ENCODE results near the gene NPL.

The NPL gene

GRCh38 chr1:182842265-182842664 is 52.7 kb downstream of the NPL start:
- no peak for DNase-seq (ENCODE audit: extremely low spot score)
- TF ChIP-seq SP1 (IDR thresholded peaks at IDR 0.05) (no peak), ARNT (IDR thresholded peaks at IDR 0.05) (no peak), FOXA1 (IDR thresholded peaks at IDR 0.05) (no peak), SUZ12 (IDR thresholded peaks at IDR 0.05) (no peak), LEF1 (IDR thresholded peaks at IDR 0.05; ENCODE audit: borderline replicate concordance) (no peak), ZNF384 (IDR thresholded peaks at IDR 0.05) (no peak), NFRKB (IDR thresholded peaks at IDR 0.05) (no peak), BHLHE40 (IDR thresholded peaks at IDR 0.05; ENCODE audit: borderline replicate concordance) (no peak), FOXM1 (IDR thresholded peaks at IDR 0.05; ENCODE audit: borderline replicate concordance) (no peak)
- ChIA-PET CTCF (no interaction called here), POLR2A (no interaction called here)

- DNase-seq (ENCODE audit: extremely low spot score): no peak
- CTCF ChIA-PET: no interaction called here
- TF ChIP-seq SUZ12 (IDR thresholded peaks at IDR 0.05) (no peak), PKNOX1 (IDR thresholded peaks at IDR 0.05) (no peak), NFRKB (IDR thresholded peaks at IDR 0.05) (no peak), FOXA1 (IDR thresholded peaks at IDR 0.05) (no peak), HDGF (IDR thresholded peaks at IDR 0.05; ENCODE audit: borderline replicate concordance) (no peak), TARDBP (IDR thresholded peaks at IDR 0.05) (no peak), SP1 (IDR thresholded peaks at IDR 0.05) (no peak), ZNF384 (IDR thresholded peaks at IDR 0.05) (no peak)
- POLR2A ChIA-PET: no interaction called here
These were observed 55.8 kb downstream of the NPL start for GRCh38 chr1:182845379-182845778.

- DNase-seq (ENCODE audit: extremely low spot score): no peak
- POLR2A ChIA-PET: no interaction called here
- CTCF ChIA-PET: no interaction called here
- TF ChIP-seq BHLHE40 (IDR thresholded peaks at IDR 0.05; ENCODE audit: borderline replicate concordance) (no peak), FOXA1 (IDR thresholded peaks at IDR 0.05) (no peak), LEF1 (IDR thresholded peaks at IDR 0.05; ENCODE audit: borderline replicate concordance) (no peak), SP1 (IDR thresholded peaks at IDR 0.05) (no peak), FOXM1 (IDR thresholded peaks at IDR 0.05; ENCODE audit: borderline replicate concordance) (no peak), NFRKB (IDR thresholded peaks at IDR 0.05) (no peak), ZNF384 (IDR thresholded peaks at IDR 0.05) (no peak), PKNOX1 (IDR thresholded peaks at IDR 0.05) (no peak), HDGF (IDR thresholded peaks at IDR 0.05; ENCODE audit: borderline replicate concordance) (no peak), L3MBTL2 (conservative IDR thresholded peaks at IDR 0.05) (no peak), TARDBP (IDR thresholded peaks at IDR 0.05) (no peak), ARNT (IDR thresholded peaks at IDR 0.05) (no peak), ELF4 (IDR thresholded peaks at IDR 0.05) (no peak), CTBP1 (IDR thresholded peaks at IDR 0.05; ENCODE audit: borderline replicate concordance) (no peak), FOXK2 (IDR thresholded peaks at IDR 0.05) (no peak), SUZ12 (IDR thresholded peaks at IDR 0.05) (no peak)
These were observed 56.3 kb downstream of the NPL start for GRCh38 chr1:182845894-182846293.

GRCh38 chr1:182847105-182847504 is 57.5 kb downstream of the NPL start:
- DNase-seq (ENCODE audit: extremely low spot score): no peak
- ChIA-PET CTCF (no interaction called here), POLR2A (no interaction called here)
- no peak for TF ChIP-seq HDGF (IDR thresholded peaks at IDR 0.05; ENCODE audit: borderline replicate concordance)
- TF ChIP-seq NFRKB (IDR thresholded peaks at IDR 0.05): no peak
- TF ChIP-seq LEF1 (IDR thresholded peaks at IDR 0.05; ENCODE audit: borderline replicate concordance): no peak
- TF ChIP-seq FOXK2 (IDR thresholded peaks at IDR 0.05): no peak
- TF ChIP-seq BHLHE40 (IDR thresholded peaks at IDR 0.05; ENCODE audit: borderline replicate concordance): no peak
- no peak for TF ChIP-seq FOXM1 (IDR thresholded peaks at IDR 0.05; ENCODE audit: borderline replicate concordance)
- no peak for TF ChIP-seq FOXA1 (IDR thresholded peaks at IDR 0.05)
- no peak for TF ChIP-seq L3MBTL2 (conservative IDR thresholded peaks at IDR 0.05)
- no peak for TF ChIP-seq TARDBP (IDR thresholded peaks at IDR 0.05)
- no peak for TF ChIP-seq SP1 (IDR thresholded peaks at IDR 0.05)
- no peak for TF ChIP-seq ZNF384 (IDR thresholded peaks at IDR 0.05)
- TF ChIP-seq ELF4 (IDR thresholded peaks at IDR 0.05): no peak
- TF ChIP-seq PKNOX1 (IDR thresholded peaks at IDR 0.05): no peak
- TF ChIP-seq CTBP1 (IDR thresholded peaks at IDR 0.05; ENCODE audit: borderline replicate concordance): no peak
- no peak for TF ChIP-seq SUZ12 (IDR thresholded peaks at IDR 0.05)
- no peak for TF ChIP-seq ARNT (IDR thresholded peaks at IDR 0.05)

GRCh38 chr1:182848736-182849135 is 59.2 kb downstream of the NPL start:
- POLR2A ChIA-PET: no interaction called here
- TF ChIP-seq L3MBTL2 (conservative IDR thresholded peaks at IDR 0.05) (no peak), SUZ12 (IDR thresholded peaks at IDR 0.05) (no peak), FOXK2 (IDR thresholded peaks at IDR 0.05) (no peak)
- DNase-seq (ENCODE audit: extremely low spot score): no peak
- CTCF ChIA-PET: no interaction called here

GRCh38 chr1:182850319-182850718 is 60.7 kb downstream of the NPL start:
- ChIA-PET CTCF (no interaction called here), POLR2A (no interaction called here)
- DNase-seq (ENCODE audit: extremely low spot score): no peak
- no peak for TF ChIP-seq SUZ12 (IDR thresholded peaks at IDR 0.05)

GRCh38 chr1:182851825-182852224 is 62.3 kb downstream of the NPL start:
- ChIA-PET POLR2A (no interaction called here), CTCF (no interaction called here)
- DNase-seq (ENCODE audit: extremely low spot score): no peak
- TF ChIP-seq FOXA1 (IDR thresholded peaks at IDR 0.05) (no peak), BHLHE40 (IDR thresholded peaks at IDR 0.05; ENCODE audit: borderline replicate concordance) (no peak), SP1 (IDR thresholded peaks at IDR 0.05) (no peak), ARNT (IDR thresholded peaks at IDR 0.05) (no peak), L3MBTL2 (conservative IDR thresholded peaks at IDR 0.05) (no peak), PKNOX1 (IDR thresholded peaks at IDR 0.05) (no peak), ELF4 (IDR thresholded peaks at IDR 0.05) (no peak), ZNF384 (IDR thresholded peaks at IDR 0.05) (no peak), HDGF (IDR thresholded peaks at IDR 0.05; ENCODE audit: borderline replicate concordance) (no peak), FOXK2 (IDR thresholded peaks at IDR 0.05) (no peak), NFRKB (IDR thresholded peaks at IDR 0.05) (no peak)
